HG03280 (cell line): ENCODE measurements around the gene ARID2.

ENCODE experiments used
- ATAC-seq: cut with Tn5 transposase; IDR thresholded peaks from one replicate; pipeline ENCODE4 v1.9.1; 2021; ENCODE audit warnings: mild to moderate bottlenecking, moderate library complexity; ENCODE audit not compliant: unreplicated experiment

ARID2 gene

GRCh38 chr12:45849289-45849688 is 119.8 kb downstream of the ARID2 start:
- no peak for ATAC-seq

- no peak for ATAC-seq
Observed at GRCh38 chr12:45850302-45850701, 120.8 kb downstream of the ARID2 start.

- ATAC-seq, result no peak
Observed at GRCh38 chr12:45852508-45852907, 123.0 kb downstream of the ARID2 start.

GRCh38 chr12:45853550-45853949 is 124.0 kb downstream of the ARID2 start:
- ATAC-seq, result no peak

- ATAC-seq, result no peak
Observed at GRCh38 chr12:45863332-45863731, 133.8 kb downstream of the ARID2 start.

GRCh38 chr12:45866299-45866698 is 136.8 kb downstream of the ARID2 start:
- ATAC-seq, result no peak

GRCh38 chr12:45872446-45872845 is 142.9 kb downstream of the ARID2 start:
- no peak for ATAC-seq

- ATAC-seq, result no peak
Observed at GRCh38 chr12:45877069-45877468, 147.6 kb downstream of the ARID2 start.

- ATAC-seq, result no peak
Observed at GRCh38 chr12:45878630-45879255, 149.2 kb downstream of the ARID2 start.

GRCh38 chr12:45879363-45879895 is 149.9 kb downstream of the ARID2 start:
- ATAC-seq, result no peak

GRCh38 chr12:45880533-45880932 is 151.0 kb downstream of the ARID2 start:
- no peak for ATAC-seq

- no peak for ATAC-seq
Observed at GRCh38 chr12:45883187-45883586, 153.7 kb downstream of the ARID2 start.

GRCh38 chr12:45886685-45887084 is 157.2 kb downstream of the ARID2 start:
- no peak for ATAC-seq

GRCh38 chr12:45887544-45887943 is 158.0 kb downstream of the ARID2 start:
- ATAC-seq, result no peak

GRCh38 chr12:45890276-45890675 is 160.8 kb downstream of the ARID2 start:
- ATAC-seq, result no peak

GRCh38 chr12:45893240-45893639 is 163.7 kb downstream of the ARID2 start:
- no peak for ATAC-seq

GRCh38 chr12:45895961-45896360 is 166.5 kb downstream of the ARID2 start:
- no peak for ATAC-seq

GRCh38 chr12:45898094-45898493 is 168.6 kb downstream of the ARID2 start:
- no peak for ATAC-seq

- peak; percentile 65 for ATAC-seq
Observed at GRCh38 chr12:45907955-45908354, 178.4 kb downstream of the ARID2 start.

- ATAC-seq, result no peak
Observed at GRCh38 chr12:45909041-45909713, 179.7 kb downstream of the ARID2 start.

- no peak for ATAC-seq
Observed at GRCh38 chr12:45912774-45913173, 183.3 kb downstream of the ARID2 start.

- no peak for ATAC-seq
Observed at GRCh38 chr12:45913631-45914030, 184.1 kb downstream of the ARID2 start.
